ENCODE measurements around the gene SNX4.

SNX4 gene

DNA sequence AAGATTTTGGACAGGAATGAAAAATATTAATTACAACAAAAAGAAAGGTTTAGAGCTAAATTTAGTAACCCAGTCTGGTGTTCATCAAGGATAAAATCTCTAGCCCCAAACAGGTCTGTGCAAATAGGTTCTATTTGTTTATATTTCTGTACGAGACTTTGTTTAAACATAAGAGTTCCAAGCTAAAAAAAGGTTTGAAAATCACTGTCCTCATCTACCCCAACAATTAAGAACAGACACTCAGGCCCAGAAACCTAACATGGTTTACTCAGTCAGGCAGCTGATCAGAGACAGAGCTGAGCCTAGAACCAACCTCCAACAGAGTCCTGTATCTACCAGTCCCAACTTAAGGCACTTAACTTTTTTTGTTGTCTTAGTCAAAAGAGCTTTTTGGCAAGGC is 49.3 kb downstream of the SNX4 start:
- H3K27ac ChIP-seq (replicated peaks), result no peak overlapping the region
- no peak for DNase-seq (ENCODE audit: low read depth in 1 of 2, low spot score in 1 of 2)
- TF ChIP-seq, protein P1, sequence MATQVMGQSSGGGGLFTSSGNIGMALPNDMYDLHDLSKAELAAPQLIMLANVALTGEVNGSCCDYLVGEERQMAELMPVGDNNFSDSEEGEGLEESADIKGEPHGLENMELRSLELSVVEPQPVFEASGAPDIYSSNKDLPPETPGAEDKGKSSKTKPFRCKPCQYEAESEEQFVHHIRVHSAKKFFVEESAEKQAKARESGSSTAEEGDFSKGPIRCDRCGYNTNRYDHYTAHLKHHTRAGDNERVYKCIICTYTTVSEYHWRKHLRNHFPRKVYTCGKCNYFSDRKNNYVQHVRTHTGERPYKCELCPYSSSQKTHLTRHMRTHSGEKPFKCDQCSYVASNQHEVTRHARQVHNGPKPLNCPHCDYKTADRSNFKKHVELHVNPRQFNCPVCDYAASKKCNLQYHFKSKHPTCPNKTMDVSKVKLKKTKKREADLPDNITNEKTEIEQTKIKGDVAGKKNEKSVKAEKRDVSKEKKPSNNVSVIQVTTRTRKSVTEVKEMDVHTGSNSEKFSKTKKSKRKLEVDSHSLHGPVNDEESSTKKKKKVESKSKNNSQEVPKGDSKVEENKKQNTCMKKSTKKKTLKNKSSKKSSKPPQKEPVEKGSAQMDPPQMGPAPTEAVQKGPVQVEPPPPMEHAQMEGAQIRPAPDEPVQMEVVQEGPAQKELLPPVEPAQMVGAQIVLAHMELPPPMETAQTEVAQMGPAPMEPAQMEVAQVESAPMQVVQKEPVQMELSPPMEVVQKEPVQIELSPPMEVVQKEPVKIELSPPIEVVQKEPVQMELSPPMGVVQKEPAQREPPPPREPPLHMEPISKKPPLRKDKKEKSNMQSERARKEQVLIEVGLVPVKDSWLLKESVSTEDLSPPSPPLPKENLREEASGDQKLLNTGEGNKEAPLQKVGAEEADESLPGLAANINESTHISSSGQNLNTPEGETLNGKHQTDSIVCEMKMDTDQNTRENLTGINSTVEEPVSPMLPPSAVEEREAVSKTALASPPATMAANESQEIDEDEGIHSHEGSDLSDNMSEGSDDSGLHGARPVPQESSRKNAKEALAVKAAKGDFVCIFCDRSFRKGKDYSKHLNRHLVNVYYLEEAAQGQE (IDR thresholded peaks at IDR 0.05; ENCODE audit: insufficient replicate concordance, low read depth), result no peak
- no peak for TF ChIP-seq SPI1 (IDR thresholded peaks at IDR 0.05; ENCODE audit: borderline replicate concordance, low read depth)
- TF ChIP-seq GABPA (IDR thresholded peaks at IDR 0.05; ENCODE audit: low read depth), result no peak
- no peak overlapping the region for H3K4me3 ChIP-seq (replicated peaks; ENCODE audit: insufficient read depth, low read length)
- H3K27me3 ChIP-seq (ENCODE audit: insufficient read depth, poor library complexity, severe bottlenecking), result no peaks in the 10 kb centered on the region

GRCh38 chr3:125462722-125463299 is 57.2 kb downstream of the SNX4 start:
- no peak overlapping the region for H3K4me3 ChIP-seq (replicated peaks; ENCODE audit: insufficient read depth, low read length)
- TF ChIP-seq CTCF (IDR thresholded peaks at IDR 0.05; ENCODE audit: insufficient read depth, low read length) (no peak), POLR2AphosphoS5 (IDR thresholded peaks at IDR 0.05; ENCODE audit: low read depth) (no peak), SPI1 (IDR thresholded peaks at IDR 0.05; ENCODE audit: borderline replicate concordance, low read depth) (no peak), GABPA (IDR thresholded peaks at IDR 0.05; ENCODE audit: low read depth) (no peak)
- no peak for DNase-seq (ENCODE audit: low read depth in 1 of 2, low spot score in 1 of 2)
- H3K27ac ChIP-seq (replicated peaks), result no peak overlapping the region
- H3K27me3 ChIP-seq (ENCODE audit: insufficient read depth, poor library complexity, severe bottlenecking), result no peaks in the 10 kb centered on the region

- DNase-seq (ENCODE audit: low read depth in 1 of 2, low spot score in 1 of 2), result no peak
- Histone ChIP-seq H3K4me3 (replicated peaks; ENCODE audit: insufficient read depth, low read length) (no peak overlapping the region), H3K27ac (replicated peaks) (no peak overlapping the region), H3K27me3 (ENCODE audit: insufficient read depth, poor library complexity, severe bottlenecking) (no peaks in the 10 kb centered on the region)
- TF ChIP-seq CTCF (IDR thresholded peaks at IDR 0.05; ENCODE audit: insufficient read depth, low read length) (no peak), SPI1 (IDR thresholded peaks at IDR 0.05; ENCODE audit: borderline replicate concordance, low read depth) (no peak), GABPA (IDR thresholded peaks at IDR 0.05; ENCODE audit: low read depth) (no peak), POLR2AphosphoS5 (IDR thresholded peaks at IDR 0.05; ENCODE audit: low read depth) (no peak)
- TF ChIP-seq, protein P1 (IDR thresholded peaks at IDR 0.05; ENCODE audit: insufficient replicate concordance, low read depth), result no peak
These were observed 58.1 kb downstream of the SNX4 start for GRCh38 chr3:125461896-125462295.

- H3K4me3 ChIP-seq (replicated peaks; ENCODE audit: insufficient read depth, low read length), result no peak overlapping the region
- no peak for TF ChIP-seq CTCF (IDR thresholded peaks at IDR 0.05; ENCODE audit: insufficient read depth, low read length)
- no peak for TF ChIP-seq SPI1 (IDR thresholded peaks at IDR 0.05; ENCODE audit: borderline replicate concordance, low read depth)
- TF ChIP-seq, protein P1 (IDR thresholded peaks at IDR 0.05; ENCODE audit: insufficient replicate concordance, low read depth), result no peak
- TF ChIP-seq POLR2AphosphoS5 (IDR thresholded peaks at IDR 0.05; ENCODE audit: low read depth), result no peak
- no peak for TF ChIP-seq GABPA (IDR thresholded peaks at IDR 0.05; ENCODE audit: low read depth)
- no peak overlapping the region for H3K27ac ChIP-seq (replicated peaks)
- no peaks in the 10 kb centered on the region for H3K27me3 ChIP-seq (ENCODE audit: insufficient read depth, poor library complexity, severe bottlenecking)
- DNase-seq (ENCODE audit: low read depth in 1 of 2, low spot score in 1 of 2), result no peak
These were observed 59.8 kb downstream of the SNX4 start for GRCh38 chr3:125460233-125460632.
